ENCODE measurements around the gene CTXND1.

Gene CTXND1

DNA sequence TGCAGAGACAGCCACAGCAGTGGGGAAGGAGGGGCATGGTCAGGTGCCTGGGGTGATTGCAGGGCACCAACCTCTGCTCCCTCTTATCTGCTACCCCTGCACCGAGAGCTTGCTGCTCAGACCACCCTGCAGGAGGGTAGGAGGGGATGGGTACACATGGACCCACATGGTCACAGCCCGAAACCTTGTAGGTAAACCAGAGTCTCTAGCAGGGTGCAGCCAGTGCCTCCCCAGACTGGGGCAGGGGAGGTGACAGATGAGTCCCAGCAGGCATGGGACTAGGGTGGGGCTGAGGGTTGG is 50.0 kb downstream of the CTXND1 start:
- no peak overlapping the region for H3K9ac ChIP-seq (ENCODE audit: low read length)
- no peaks in the 10 kb centered on the region for H3K27me3 ChIP-seq (replicated peaks; ENCODE audit: insufficient read depth, low read length)
- H3F3A ChIP-seq (ENCODE audit: insufficient read depth, low read length): no peaks in the 10 kb centered on the region
- no peak overlapping the region for H3K4me2 ChIP-seq (ENCODE audit: low read depth, low read length)
- no peak overlapping the region for H3K4me3 ChIP-seq (ENCODE audit: low read length)
- DNase-seq: no peak
- no peaks in the 10 kb centered on the region for H3K9me3 ChIP-seq (replicated peaks; ENCODE audit: insufficient read depth, low read length)
- no peak overlapping the region for H2AFZ ChIP-seq (ENCODE audit: low read length)
- H3K36me3 ChIP-seq (replicated peaks; ENCODE audit: insufficient read depth, low read length): no peaks in the 10 kb centered on the region
- no peaks in the 10 kb centered on the region for H3K79me2 ChIP-seq (ENCODE audit: low read length)
- H3K9me2 ChIP-seq (replicated peaks; ENCODE audit: insufficient read depth, low read length): no peaks in the 10 kb centered on the region
- TF ChIP-seq EZH2phosphoT487 (IDR thresholded peaks at IDR 0.05; ENCODE audit: low read length): no peak
- H3K27ac ChIP-seq (ENCODE audit: low read length): no peak overlapping the region
- no peaks in the 10 kb centered on the region; the same call in 1 of the 2 replicates for H4K20me1 ChIP-seq (ENCODE audit: insufficient read depth, low read length)
- no peaks in the 10 kb centered on the region for H3K4me1 ChIP-seq (ENCODE audit: low read length)

DNA sequence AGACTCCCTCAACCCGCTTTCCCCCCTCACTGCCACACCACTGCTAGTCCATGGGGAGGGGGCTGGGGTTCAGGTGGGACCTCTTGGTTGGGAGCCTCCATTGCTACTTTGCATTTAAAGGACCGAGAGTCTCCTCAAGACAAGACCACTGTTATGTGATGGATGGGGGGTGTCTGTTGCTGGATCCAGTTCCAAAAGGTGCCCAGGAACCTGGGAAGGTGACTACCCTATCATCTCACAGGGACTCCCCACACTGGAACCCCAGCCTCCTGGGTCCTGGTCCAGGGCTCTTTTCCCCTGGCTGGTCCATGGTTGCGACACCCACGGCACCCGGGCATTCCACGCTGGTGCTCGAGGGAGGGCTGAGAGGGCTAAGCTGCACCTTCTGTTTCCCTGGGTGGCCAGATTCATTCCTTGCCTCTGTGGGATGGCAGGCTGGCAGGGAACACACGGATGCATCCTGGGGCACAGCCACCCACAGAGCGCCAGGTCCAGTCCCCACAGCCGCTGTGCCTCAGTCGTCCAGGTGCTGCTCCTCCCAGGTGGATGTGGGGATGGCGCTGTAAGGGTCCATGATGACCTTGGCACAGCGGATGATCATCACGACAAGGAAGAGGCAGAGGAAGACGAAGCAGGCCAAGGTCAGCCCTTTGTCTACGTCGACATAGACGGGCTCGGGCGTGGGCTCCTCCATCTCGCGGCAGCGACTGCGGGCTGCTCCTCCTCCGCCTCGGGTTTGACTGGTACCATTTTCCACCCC is 50.6 kb downstream of the CTXND1 start:
- Histone ChIP-seq H2AFZ (ENCODE audit: low read length) (no peak overlapping the region), H3K9me3 (replicated peaks; ENCODE audit: insufficient read depth, low read length) (no peaks in the 10 kb centered on the region), H3K4me1 (ENCODE audit: low read length) (no peaks in the 10 kb centered on the region), H3K79me2 (ENCODE audit: low read length) (no peaks in the 10 kb centered on the region), H3K36me3 (replicated peaks; ENCODE audit: insufficient read depth, low read length) (no peaks in the 10 kb centered on the region), H3K27me3 (replicated peaks; ENCODE audit: insufficient read depth, low read length) (no peaks in the 10 kb centered on the region), H4K20me1 (ENCODE audit: insufficient read depth, low read length) (no peaks in the 10 kb centered on the region; the same call in 1 of the 2 replicates), H3K9me2 (replicated peaks; ENCODE audit: insufficient read depth, low read length) (no peaks in the 10 kb centered on the region), H3K4me2 (ENCODE audit: low read depth, low read length) (no peak overlapping the region), H3K4me3 (ENCODE audit: low read length) (no peak overlapping the region), H3F3A (ENCODE audit: insufficient read depth, low read length) (no peaks in the 10 kb centered on the region), H3K27ac (ENCODE audit: low read length) (no peak overlapping the region), H3K9ac (ENCODE audit: low read length) (no peak overlapping the region)
- TF ChIP-seq EZH2 (optimal IDR thresholded peaks at IDR 0.05; ENCODE audit: low read depth, low read length) (no peak), EZH2phosphoT487 (IDR thresholded peaks at IDR 0.05; ENCODE audit: low read length) (no peak), CTCF (IDR thresholded peaks at IDR 0.05; ENCODE audit: low read length) (no peak)
- no peak for DNase-seq

DNA sequence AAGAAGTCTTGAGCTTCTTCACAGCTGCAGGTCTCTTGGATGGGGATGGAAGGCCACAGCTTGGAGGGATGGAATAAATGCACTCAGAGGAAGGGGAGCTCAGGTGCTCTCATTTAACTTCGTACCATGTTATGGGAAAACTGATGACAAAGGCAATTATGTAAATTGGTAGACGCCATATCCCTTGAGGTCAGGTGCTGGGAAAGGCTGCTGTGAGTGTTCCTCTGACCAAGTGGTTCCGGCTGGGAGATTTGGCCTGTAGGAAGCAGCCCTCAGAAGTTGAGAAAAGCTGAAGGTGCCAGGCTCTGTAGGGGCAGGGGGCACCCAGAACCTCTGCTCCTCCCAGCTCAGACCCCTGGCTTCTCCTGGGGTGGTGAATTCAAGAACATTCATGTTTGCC is 52.1 kb downstream of the CTXND1 start:
- Histone ChIP-seq H4K20me1 (ENCODE audit: insufficient read depth, low read length) (no peaks in the 10 kb centered on the region), H3K36me3 (replicated peaks; ENCODE audit: insufficient read depth, low read length) (no peaks in the 10 kb centered on the region), H3K9me2 (replicated peaks; ENCODE audit: insufficient read depth, low read length) (no peaks in the 10 kb centered on the region), H2AFZ (ENCODE audit: low read length) (no peak overlapping the region), H3K4me1 (ENCODE audit: low read length) (no peaks in the 10 kb centered on the region), H3F3A (ENCODE audit: insufficient read depth, low read length) (no peaks in the 10 kb centered on the region), H3K27me3 (replicated peaks; ENCODE audit: insufficient read depth, low read length) (no peaks in the 10 kb centered on the region), H3K4me3 (ENCODE audit: low read length) (no peak overlapping the region), H3K79me2 (ENCODE audit: low read length) (no peaks in the 10 kb centered on the region), H3K27ac (ENCODE audit: low read length) (no peak overlapping the region), H3K9me3 (replicated peaks; ENCODE audit: insufficient read depth, low read length) (no peaks in the 10 kb centered on the region), H3K9ac (ENCODE audit: low read length) (no peak overlapping the region), H3K4me2 (ENCODE audit: low read depth, low read length) (no peak overlapping the region)
- no peak for DNase-seq
- no peak for TF ChIP-seq CTCF (IDR thresholded peaks at IDR 0.05; ENCODE audit: low read length)
- no peak for TF ChIP-seq EZH2 (optimal IDR thresholded peaks at IDR 0.05; ENCODE audit: low read depth, low read length)
- TF ChIP-seq EZH2phosphoT487 (IDR thresholded peaks at IDR 0.05; ENCODE audit: low read length): no peak

GRCh38 chr15:80199366-80199765 is 52.6 kb downstream of the CTXND1 start:
- no peaks in the 10 kb centered on the region for H3F3A ChIP-seq (ENCODE audit: insufficient read depth, low read length)
- H3K9me2 ChIP-seq (replicated peaks; ENCODE audit: insufficient read depth, low read length): no peaks in the 10 kb centered on the region
- no peak overlapping the region for H3K9ac ChIP-seq (ENCODE audit: low read length)
- no peaks in the 10 kb centered on the region for H3K9me3 ChIP-seq (replicated peaks; ENCODE audit: insufficient read depth, low read length)
- H3K79me2 ChIP-seq (ENCODE audit: low read length): no peaks in the 10 kb centered on the region
- no peak for DNase-seq
- H3K27ac ChIP-seq (ENCODE audit: low read length): no peak overlapping the region
- no peaks in the 10 kb centered on the region for H3K36me3 ChIP-seq (replicated peaks; ENCODE audit: insufficient read depth, low read length)
- TF ChIP-seq EZH2 (optimal IDR thresholded peaks at IDR 0.05; ENCODE audit: low read depth, low read length) (no peak), CTCF (IDR thresholded peaks at IDR 0.05; ENCODE audit: low read length) (no peak), EZH2phosphoT487 (IDR thresholded peaks at IDR 0.05; ENCODE audit: low read length) (no peak)
- H3K4me1 ChIP-seq (ENCODE audit: low read length): no peaks in the 10 kb centered on the region
- no peak overlapping the region for H2AFZ ChIP-seq (ENCODE audit: low read length)
- H3K4me2 ChIP-seq (ENCODE audit: low read depth, low read length): no peak overlapping the region
- H4K20me1 ChIP-seq (ENCODE audit: insufficient read depth, low read length): no peaks in the 10 kb centered on the region
- no peak overlapping the region for H3K4me3 ChIP-seq (ENCODE audit: low read length)
- H3K27me3 ChIP-seq (replicated peaks; ENCODE audit: insufficient read depth, low read length): no peaks in the 10 kb centered on the region
